GM18873 (cell line): Measurements from ENCODE around the gene NES.

Source experiments
- ATAC-seq: cut with Tn5 transposase; IDR thresholded peaks from one replicate; pipeline ENCODE4 v1.9.1; 2021; ENCODE audit warnings: mild to moderate bottlenecking, moderate library complexity, moderate number of reproducible peaks; ENCODE audit not compliant: unreplicated experiment, low FRiP score

Gene NES

GRCh38 chr1:156665539-156665938 is 11.7 kb downstream of the NES start:
- ATAC-seq = no peak

- no peak for ATAC-seq
Observed at GRCh38 chr1:156664767-156665411, 12.3 kb downstream of the NES start.

GRCh38 chr1:156664046-156664766 is 13.0 kb downstream of the NES start:
- ATAC-seq = no peak

- no peak for ATAC-seq
Observed at GRCh38 chr1:156663178-156663577, 14.0 kb downstream of the NES start.

GRCh38 chr1:156662800-156663055 is 14.5 kb downstream of the NES start:
- ATAC-seq = no peak

GRCh38 chr1:156662005-156662799 is 15.0 kb downstream of the NES start:
- ATAC-seq = no peak

- ATAC-seq = no peak
Observed at GRCh38 chr1:156660752-156661112, 16.5 kb downstream of the NES start.

- ATAC-seq = no peak
Observed at GRCh38 chr1:156659988-156660751, 17.0 kb downstream of the NES start.

- ATAC-seq = no peak
Observed at GRCh38 chr1:156659661-156659987, 17.6 kb downstream of the NES start.

GRCh38 chr1:156658945-156659574 is 18.1 kb downstream of the NES start:
- ATAC-seq = no peak

- ATAC-seq = no peak
Observed at GRCh38 chr1:156658496-156658895, 18.7 kb downstream of the NES start.

GRCh38 chr1:156657741-156658319 is 19.4 kb downstream of the NES start:
- no peak for ATAC-seq

- no peak for ATAC-seq
Observed at GRCh38 chr1:156656806-156657740, 20.1 kb downstream of the NES start.

GRCh38 chr1:156655904-156656516 is 21.2 kb downstream of the NES start:
- no peak for ATAC-seq

GRCh38 chr1:156655151-156655903 is 21.9 kb downstream of the NES start:
- ATAC-seq = no peak

GRCh38 chr1:156654700-156655099 is 22.5 kb downstream of the NES start:
- ATAC-seq = no peak

GRCh38 chr1:156652992-156653355 is 24.2 kb downstream of the NES start:
- no peak for ATAC-seq
